NB4 (cell line): ENCODE data around the gene TOP1.

Experiments
- DNase-seq: peaks from one replicate; pipeline ENCODE4 v3.0.0; 2010; ENCODE audit warnings: low read depth
- H3K4me3 ChIP-seq: one replicate; pipeline ENCODE4 v1.5.1; 2011; ENCODE audit warnings: mild to moderate bottlenecking, low read depth, low read length, moderate library complexity
- MYC ChIP-seq: IDR thresholded peaks from 2 replicates; pipeline ENCODE4 v1.6.1; 2011; ENCODE audit warnings: low read depth, low read length
- POLR2A ChIP-seq: IDR thresholded peaks from 2 replicates; pipeline ENCODE4 v1.6.1; 2011; ENCODE audit warnings: mild to moderate bottlenecking; ENCODE audit not compliant: insufficient read length; ENCODE audit errors: extremely low read depth
- TF ChIP-seq, protein P1 (sequence below): IDR thresholded peaks from one replicate; pipeline ENCODE4 v1.5.1; 2012; ENCODE audit warnings: low read depth, low read length
- TF ChIP-seq, protein P2 (sequence below): IDR thresholded peaks from 2 replicates; pipeline ENCODE4 v1.6.1; 2011; ENCODE audit warnings: low read depth, low read length

Gene TOP1

DNA sequence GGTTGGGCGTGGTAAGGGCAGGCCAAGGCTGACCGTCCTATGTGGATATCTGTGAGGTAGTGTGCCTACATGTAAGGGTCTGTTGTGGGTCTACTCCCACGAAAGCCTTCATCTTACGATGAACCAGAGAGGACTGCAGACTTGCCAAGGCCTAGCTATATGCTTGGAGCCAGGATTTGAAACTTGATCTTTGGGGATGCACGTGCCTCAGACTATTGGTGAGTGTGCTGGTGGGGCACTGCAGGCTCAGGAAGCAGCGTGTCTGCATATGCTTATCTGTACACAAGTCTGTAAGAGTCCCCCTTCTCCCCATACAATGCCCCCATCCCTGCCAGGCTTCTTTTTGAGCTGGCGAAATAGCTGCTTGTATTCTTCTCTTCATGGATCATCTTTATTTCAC, 126.6 kb downstream of the TOP1 start:
- H3K4me3 ChIP-seq, result no peak overlapping the region
- TF ChIP-seq, protein P1, sequence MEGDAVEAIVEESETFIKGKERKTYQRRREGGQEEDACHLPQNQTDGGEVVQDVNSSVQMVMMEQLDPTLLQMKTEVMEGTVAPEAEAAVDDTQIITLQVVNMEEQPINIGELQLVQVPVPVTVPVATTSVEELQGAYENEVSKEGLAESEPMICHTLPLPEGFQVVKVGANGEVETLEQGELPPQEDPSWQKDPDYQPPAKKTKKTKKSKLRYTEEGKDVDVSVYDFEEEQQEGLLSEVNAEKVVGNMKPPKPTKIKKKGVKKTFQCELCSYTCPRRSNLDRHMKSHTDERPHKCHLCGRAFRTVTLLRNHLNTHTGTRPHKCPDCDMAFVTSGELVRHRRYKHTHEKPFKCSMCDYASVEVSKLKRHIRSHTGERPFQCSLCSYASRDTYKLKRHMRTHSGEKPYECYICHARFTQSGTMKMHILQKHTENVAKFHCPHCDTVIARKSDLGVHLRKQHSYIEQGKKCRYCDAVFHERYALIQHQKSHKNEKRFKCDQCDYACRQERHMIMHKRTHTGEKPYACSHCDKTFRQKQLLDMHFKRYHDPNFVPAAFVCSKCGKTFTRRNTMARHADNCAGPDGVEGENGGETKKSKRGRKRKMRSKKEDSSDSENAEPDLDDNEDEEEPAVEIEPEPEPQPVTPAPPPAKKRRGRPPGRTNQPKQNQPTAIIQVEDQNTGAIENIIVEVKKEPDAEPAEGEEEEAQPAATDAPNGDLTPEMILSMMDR, result no peak
- TF ChIP-seq, protein P2, sequence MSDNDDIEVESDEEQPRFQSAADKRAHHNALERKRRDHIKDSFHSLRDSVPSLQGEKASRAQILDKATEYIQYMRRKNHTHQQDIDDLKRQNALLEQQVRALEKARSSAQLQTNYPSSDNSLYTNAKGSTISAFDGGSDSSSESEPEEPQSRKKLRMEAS, result no peak
- TF ChIP-seq MYC (no peak), POLR2A (no peak)
- no peak for DNase-seq

DNA sequence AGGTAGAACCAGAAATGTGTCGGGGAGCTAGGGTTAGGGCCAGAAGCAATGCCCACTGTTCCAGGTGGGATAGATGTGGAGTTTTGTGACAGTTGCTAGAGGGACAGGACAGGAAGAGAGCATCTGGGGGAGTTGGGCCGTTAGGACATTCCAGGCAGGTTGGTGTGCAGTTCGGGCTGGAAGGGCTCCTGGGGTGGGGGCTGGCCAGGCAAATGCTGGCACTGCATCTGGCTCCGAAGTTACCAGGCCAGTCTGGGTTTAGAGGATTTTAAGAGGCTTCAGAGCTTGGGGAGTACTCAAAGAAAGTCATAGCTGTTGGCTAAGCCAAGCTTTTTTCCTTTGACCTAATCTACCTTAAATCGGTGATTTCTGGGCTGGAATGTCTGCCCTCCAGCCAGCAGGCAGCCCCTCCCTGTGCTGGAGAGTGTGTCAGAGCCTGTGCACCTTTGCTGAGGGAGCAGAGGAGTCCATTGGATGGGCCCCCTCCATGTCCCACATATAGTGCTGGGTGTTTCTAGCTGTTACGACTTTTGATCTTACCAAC, 129.5 kb downstream of the TOP1 start:
- no peak overlapping the region for H3K4me3 ChIP-seq
- TF ChIP-seq POLR2A (no peak), MYC (no peak)
- TF ChIP-seq, protein P2, result no peak
- TF ChIP-seq, protein P1, result no peak
- no peak for DNase-seq

DNA sequence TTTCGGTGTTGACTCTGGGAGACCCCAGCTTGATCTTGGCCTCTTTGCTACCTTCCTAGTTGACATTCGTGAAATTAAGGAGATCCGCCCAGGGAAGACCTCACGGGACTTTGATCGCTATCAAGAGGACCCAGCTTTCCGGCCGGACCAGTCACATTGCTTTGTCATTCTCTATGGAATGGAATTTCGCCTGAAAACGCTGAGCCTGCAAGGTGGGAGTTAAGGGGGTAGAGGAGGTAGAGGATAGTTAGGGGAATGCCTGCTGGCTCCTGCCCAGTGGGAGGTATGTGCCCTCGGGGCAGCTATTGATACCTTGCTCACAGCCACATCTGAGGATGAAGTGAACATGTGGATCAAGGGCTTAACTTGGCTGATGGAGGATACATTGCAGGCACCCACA, 130.9 kb downstream of the TOP1 start:
- TF ChIP-seq MYC (no peak), POLR2A (no peak)
- TF ChIP-seq, protein P1, result no peak
- TF ChIP-seq, protein P2, result no peak
- no peak overlapping the region for H3K4me3 ChIP-seq
- no peak for DNase-seq

DNA sequence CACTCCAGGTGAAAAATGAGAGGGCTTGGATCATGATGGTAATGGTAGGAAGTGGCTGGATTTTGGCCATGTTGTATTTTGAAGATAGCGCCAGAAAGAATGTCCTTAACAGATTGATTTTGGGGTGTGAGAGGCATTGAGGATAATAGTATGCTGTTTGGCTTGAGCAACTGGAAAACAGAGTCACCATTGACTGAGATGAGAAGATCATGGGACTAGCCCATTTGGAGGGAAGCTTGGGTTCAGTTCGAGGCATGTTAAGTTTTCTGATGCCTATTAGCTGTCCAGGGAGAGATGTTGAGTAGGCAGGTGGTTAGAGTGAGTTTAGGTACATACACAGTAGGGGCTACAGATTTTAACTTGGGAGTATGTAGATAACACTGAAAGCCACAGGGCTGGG, 132.1 kb downstream of the TOP1 start:
- H3K4me3 ChIP-seq, result no peak overlapping the region
- no peak for DNase-seq
- TF ChIP-seq POLR2A (no peak), MYC (no peak)
- TF ChIP-seq, protein P1, result no peak
- TF ChIP-seq, protein P2, result no peak

DNA sequence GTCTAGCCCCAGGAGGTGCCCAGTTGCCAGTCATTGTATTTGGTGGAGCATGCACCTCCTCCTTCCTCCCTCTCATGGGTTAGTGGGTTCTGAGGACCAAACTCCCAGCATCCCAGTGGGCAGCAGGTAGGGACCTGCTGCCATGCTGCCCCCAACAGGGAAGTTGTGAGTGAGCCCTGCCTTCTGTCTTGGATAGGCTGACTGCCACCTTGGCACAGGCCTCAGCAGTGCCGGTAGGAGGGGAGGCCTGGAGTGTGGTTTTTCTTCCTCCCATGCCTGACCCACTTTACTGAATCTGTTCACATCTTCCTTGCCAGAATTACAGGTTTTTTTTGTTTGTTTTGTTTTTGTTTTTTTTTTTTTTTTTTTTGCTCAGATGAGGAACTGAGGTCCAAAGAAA, 133.3 kb downstream of the TOP1 start:
- TF ChIP-seq, protein P1, result no peak
- no peak for TF ChIP-seq MYC
- TF ChIP-seq, protein P2, result no peak
- no peak for TF ChIP-seq POLR2A
- H3K4me3 ChIP-seq, result no peak overlapping the region

DNA sequence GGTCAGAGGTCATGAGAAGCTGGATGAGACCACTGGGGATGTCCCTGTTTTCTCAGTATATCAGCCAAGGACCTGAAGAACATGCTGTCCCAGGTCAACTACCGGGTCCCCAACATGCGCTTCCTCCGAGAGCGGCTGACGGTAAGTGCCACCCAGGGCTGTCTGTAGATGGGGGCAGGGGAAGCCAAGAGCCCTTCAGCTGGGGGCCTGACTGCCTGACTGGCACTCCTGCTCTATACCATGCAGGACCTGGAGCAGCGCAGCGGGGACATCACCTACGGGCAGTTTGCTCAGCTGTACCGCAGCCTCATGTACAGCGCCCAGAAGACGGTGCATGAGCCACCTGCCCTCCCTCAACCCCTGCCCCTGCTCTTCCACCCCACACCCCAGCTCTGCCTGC, 133.8 kb downstream of the TOP1 start:
- TF ChIP-seq, protein P2, result no peak
- TF ChIP-seq, protein P1, result no peak
- no peak for TF ChIP-seq POLR2A
- TF ChIP-seq MYC, result no peak
- no peak for DNase-seq
- no peak overlapping the region for H3K4me3 ChIP-seq

More for the DNA sequence above, 133.3 kb downstream of the TOP1 start:
- DNase-seq, result no peak
